PC-9 (cell line): ENCODE measurements around the gene STPG1. TPM values are rescaled to one million over a fixed set of nuclear protein-coding genes. Genes with fewer than 3 reads are reported as not detected.

Source experiments
- BruUV-seq: library from RNA; stranded (reverse); fragments of 400-500 nt; replicated peaks from 2 replicates; lab custom pipeline; 2021; lab: Mats Ljungman, UMichigan
- CTCF ChIA-PET: fragments of 300-600 bp; sonication (Branson Sonifier 250); formaldehyde crosslinking; loops from one replicate; lab custom pipeline; 2022; ENCODE audit warnings: antibody characterized with exemption; lab: Charles Lee
- POLR2A ChIA-PET: fragments of 300-600 bp; sonication (Branson Sonifier 250); formaldehyde crosslinking; loops from one replicate; lab custom pipeline; 2022; ENCODE audit warnings: antibody characterized with exemption; ENCODE audit not compliant: unreplicated experiment; lab: Charles Lee
- DNase-seq, 2 experiments: peaks; one replicate each; pipeline versions ENCODE4 v3.0.0 to v3.0.0-alpha.2; 2015 to 2022; ENCODE audit warnings: mixed read lengths in 1 of 2
- H2AFZ ChIP-seq: fragments of 200-600 bp; sonication (generic); 2 replicates; pipeline ENCODE4 v1.8.1; 2017; ENCODE audit warnings: antibody characterized with exemption
- H3F3A ChIP-seq: fragments of 200-600 bp; sonication (generic); 2 replicates; pipeline ENCODE4 v1.8.1; 2017; ENCODE audit warnings: antibody characterized with exemption, mild to moderate bottlenecking, low read depth; ENCODE audit not compliant: insufficient read depth
- H3K27ac ChIP-seq: fragments of 200-600 bp; sonication (generic); 2 replicates; pipeline ENCODE4 v1.6.1; 2016; ENCODE audit warnings: mixed run types
- H3K27me3 ChIP-seq: fragments of 200-600 bp; sonication (generic); 2 replicates; pipeline ENCODE4 v1.6.1; 2016; ENCODE audit warnings: low read depth, mixed run types; ENCODE audit not compliant: insufficient read depth
- H3K36me3 ChIP-seq: fragments of 200-600 bp; sonication (generic); 2 replicates; pipeline ENCODE4 v1.6.1; 2016; ENCODE audit warnings: low read depth, mixed run types
- H3K4me1 ChIP-seq: fragments of 200-600 bp; sonication (generic); replicated peaks from 2 replicates; pipeline ENCODE4 v1.6.1; 2016; ENCODE audit warnings: mixed run types; ENCODE audit not compliant: insufficient read depth
- H3K4me2 ChIP-seq: fragments of 200-600 bp; sonication (generic); 2 replicates; pipeline ENCODE4 v1.6.1; 2017; ENCODE audit warnings: mixed run types
- H3K4me3 ChIP-seq: fragments of 200-600 bp; sonication (generic); 2 replicates; pipeline ENCODE4 v1.6.1; 2016; ENCODE audit warnings: mixed run types
- H3K79me2 ChIP-seq: fragments of 200-600 bp; sonication (generic); 2 replicates; pipeline ENCODE4 v1.6.1; 2017; ENCODE audit warnings: low read depth, mixed run types
- H3K9me2 ChIP-seq: fragments of 200-600 bp; sonication (generic); 2 replicates; pipeline ENCODE4 v1.8.1; 2017; ENCODE audit warnings: mild to moderate bottlenecking; ENCODE audit not compliant: insufficient read depth
- H3K9me3 ChIP-seq: fragments of 200-600 bp; sonication (generic); 2 replicates; pipeline ENCODE4 v1.8.1; 2016; ENCODE audit warnings: low read depth; ENCODE audit not compliant: insufficient read depth
- H4K20me1 ChIP-seq: fragments of 200-600 bp; sonication (generic); 2 replicates; pipeline ENCODE4 v1.8.1; 2017; ENCODE audit not compliant: insufficient read depth
- CTCF ChIP-seq: fragments of 200-600 bp; sonication (generic); conservative IDR thresholded peaks from 2 replicates; pipeline ENCODE4 v1.6.1; 2017; ENCODE audit warnings: mixed run types, antibody characterized with exemption, mild to moderate bottlenecking, moderate library complexity
- EZH2 ChIP-seq: fragments of 200-600 bp; sonication (generic); IDR thresholded peaks from 2 replicates; pipeline ENCODE4 v1.8.0; 2017; ENCODE audit warnings: antibody characterized with exemption, low read depth
- intact Hi-C: fragments of 100-400 bp; cut with micrococcal nuclease; formaldehyde crosslinking; loops from one replicate; pipeline ENCODE4 v1.10.0; 2022; ENCODE audit not compliant: unreplicated experiment
- total RNA-seq: library from RNA; stranded (reverse); gene quantifications from 2 replicates; pipeline ENCODE4 v1.2.3, GENCODE V29; 2021

The STPG1 gene
- total RNA-seq, 1 experiment from 2014 or later: 11.4 TPM

GRCh38 chr1:24316645-24317044 lies 96.9 kb downstream of the STPG1 start:
- POLR2A ChIA-PET: no interaction called here
- Histone ChIP-seq H3K4me1 (peaks cover 47% of the 10 kb centered on the region), H4K20me1 (no peaks in the 10 kb centered on the region), H3K36me3 (no peaks in the 10 kb centered on the region), H3K79me2 (peaks cover 19% of the 10 kb centered on the region), H3K9me2 (no peaks in the 10 kb centered on the region), H3F3A (peaks cover 39% of the 10 kb centered on the region), H3K4me2 (peak overlapping the region; percentile 96), H2AFZ (no peak overlapping the region), H3K27me3 (no peaks in the 10 kb centered on the region), H3K27ac (peak overlapping the region; percentile 98), H3K9me3 (no peaks in the 10 kb centered on the region), H3K4me3 (no peak overlapping the region)
- BruUV-seq: no TSS peak
- CTCF ChIA-PET: interaction anchor here (0.6 kb wide), 1 partner anchor 50 kb away, joined by 3 read pairs; no protein-coding TSS in a partner anchor
- TF ChIP-seq EZH2 (no peak), CTCF (no peak)
- intact Hi-C loops: loop anchor here (5.0 kb wide), 1 partner anchor 99 kb away; no protein-coding TSS in a partner anchor
- no peak for DNase-seq

- Histone ChIP-seq H3F3A (peaks cover 27% of the 10 kb centered on the region), H3K4me3 (no peak overlapping the region), H3K27ac (no peak overlapping the region), H3K4me1 (peaks cover 38% of the 10 kb centered on the region), H3K27me3 (no peaks in the 10 kb centered on the region), H3K36me3 (no peaks in the 10 kb centered on the region), H3K9me2 (no peaks in the 10 kb centered on the region), H3K79me2 (peaks cover 7% of the 10 kb centered on the region), H3K9me3 (no peaks in the 10 kb centered on the region), H2AFZ (no peak overlapping the region), H4K20me1 (no peaks in the 10 kb centered on the region), H3K4me2 (no peak overlapping the region)
- BruUV-seq: no TSS peak
- ChIA-PET CTCF (no interaction called here), POLR2A (no interaction called here)
- DNase-seq: no peak
- TF ChIP-seq CTCF (no peak), EZH2 (no peak)
- intact Hi-C loops: loop anchor here (5.0 kb wide), 1 partner anchor 98 kb away; no protein-coding TSS in a partner anchor
These were observed 98.2 kb downstream of the STPG1 start for GRCh38 chr1:24315391-24315790.

- Histone ChIP-seq H3K9me3 (no peaks in the 10 kb centered on the region), H4K20me1 (no peaks in the 10 kb centered on the region), H3K27ac (no peak overlapping the region), H2AFZ (no peak overlapping the region), H3K4me3 (no peak overlapping the region), H3K36me3 (no peaks in the 10 kb centered on the region), H3F3A (peaks cover 13% of the 10 kb centered on the region), H3K27me3 (no peaks in the 10 kb centered on the region), H3K4me2 (no peak overlapping the region), H3K4me1 (peaks cover 37% of the 10 kb centered on the region), H3K79me2 (no peaks in the 10 kb centered on the region), H3K9me2 (no peaks in the 10 kb centered on the region)
- no peak for DNase-seq
- intact Hi-C loops: no loop called here
- ChIA-PET CTCF (no interaction called here), POLR2A (interaction anchor here (0.5 kb wide), 1 partner anchor 106 kb away, joined by 3 read pairs; no protein-coding TSS in a partner anchor)
- no TSS peak for BruUV-seq
- TF ChIP-seq CTCF: no peak
- TF ChIP-seq EZH2: no peak
These were observed 101.8 kb downstream of the STPG1 start for GRCh38 chr1:24311741-24312140.
